ENCODE measurements around the gene EVX2. TPM values are rescaled to one million over a fixed set of nuclear protein-coding genes. Genes with fewer than 3 reads are reported as not detected.

The EVX2 gene
- total RNA-seq, 6 experiments from 2014 or later = not detected

GRCh38 chr2:176068419-176068832, 15.3 kb downstream of the EVX2 start:
- H3K9me3 ChIP-seq = no peaks in the 10 kb centered on the region
- DNase-seq (no peak), ATAC-seq (no peak)
- peaks cover 0 to 20% (median 6%) of the 10 kb centered on the region in 4 donors for H3K4me1 ChIP-seq
- H3K4me3 ChIP-seq = no peak overlapping the region
- WGBS (ENCODE audit: insufficient coverage, low coverage, low lambda C conversion rate, missing lambda C conversion rate) = 13% methylated on average over 7 of the region's 30 CpGs
- no peak overlapping the region for H3K27ac ChIP-seq
- TF ChIP-seq CTCF (IDR thresholded peaks at IDR 0.05) (no peak), POLR2A (IDR thresholded peaks at IDR 0.05) (no peak)
- peaks cover 16 to 61% of the 10 kb centered on the region in 2 donors for H3K27me3 ChIP-seq
- no peaks in the 10 kb centered on the region for H3K36me3 ChIP-seq
- intact Hi-C loops (cut with DNase I) = no loop called here

- Histone ChIP-seq H3K27ac (no peak overlapping the region), H3K4me3 (peak overlapping the region; percentile 23 to 40 (median 29)), H3K27me3 (peaks cover 16 to 63% of the 10 kb centered on the region in 2 donors), H3K9me3 (no peaks in the 10 kb centered on the region), H3K4me1 (peaks cover 0 to 20% (median 6%) of the 10 kb centered on the region in 4 donors), H3K36me3 (no peaks in the 10 kb centered on the region)
- ATAC-seq (peak; percentile 60 to 79 (median 68)), DNase-seq (no peak)
- intact Hi-C loops (cut with DNase I) = no loop called here
- WGBS (ENCODE audit: insufficient coverage, low coverage, low lambda C conversion rate, missing lambda C conversion rate) = 2% methylated on average over 12 of the region's 38 CpGs
- no peak for TF ChIP-seq POLR2A (IDR thresholded peaks at IDR 0.05)
- peak in 1 of 4 donors; percentile 5 for TF ChIP-seq CTCF (IDR thresholded peaks at IDR 0.05)
Observed at GRCh38 chr2:176067589-176068418, 16.0 kb downstream of the EVX2 start.

- TF ChIP-seq CTCF (IDR thresholded peaks at IDR 0.05) (no peak), POLR2A (IDR thresholded peaks at IDR 0.05) (no peak)
- Histone ChIP-seq H3K27me3 (peaks cover 14 to 54% of the 10 kb centered on the region in 2 donors), H3K4me3 (peak overlapping the region; percentile 23 to 40 (median 29)), H3K27ac (no peak overlapping the region), H3K36me3 (no peaks in the 10 kb centered on the region), H3K4me1 (peaks cover 0 to 20% (median 6%) of the 10 kb centered on the region in 4 donors), H3K9me3 (no peaks in the 10 kb centered on the region)
- peak in 2 of 4 donors; percentile 41 to 44 for ATAC-seq
- intact Hi-C loops (cut with DNase I) = no loop called here
- 7% methylated on average over 19 of the region's 56 CpGs for WGBS (ENCODE audit: insufficient coverage, low coverage, low lambda C conversion rate, missing lambda C conversion rate)
- DNase-seq = no peak
Observed at GRCh38 chr2:176066645-176067588, 16.8 kb downstream of the EVX2 start.

- H3K4me1 ChIP-seq = peaks cover 0 to 20% (median 6%) of the 10 kb centered on the region in 4 donors
- no peak for ATAC-seq
- WGBS (ENCODE audit: insufficient coverage, low coverage, low lambda C conversion rate, missing lambda C conversion rate) = 29% methylated on average over 2 of the region's 2 CpGs
- intact Hi-C loops (cut with DNase I) = no loop called here
- no peak overlapping the region for H3K27ac ChIP-seq
- no peak overlapping the region for H3K4me3 ChIP-seq
- DNase-seq = no peak
- no peak for TF ChIP-seq CTCF (IDR thresholded peaks at IDR 0.05)
- TF ChIP-seq POLR2A (IDR thresholded peaks at IDR 0.05) = no peak
- no peaks in the 10 kb centered on the region for H3K36me3 ChIP-seq
- H3K27me3 ChIP-seq = peaks cover 8 to 29% of the 10 kb centered on the region in 2 donors
- no peaks in the 10 kb centered on the region for H3K9me3 ChIP-seq
Observed at GRCh38 chr2:176063958-176064357, 19.8 kb downstream of the EVX2 start.
